SJSA1 (cell line): ENCODE measurements around the gene IGFBPL1. TPM values are rescaled to one million over a fixed set of nuclear protein-coding genes. Genes with fewer than 3 reads are reported as not detected.

Source experiments
- DNase-seq, 2 experiments: peaks; one replicate each; pipeline ENCODE4 v3.0.0-alpha.2; 2015 to 2020; ENCODE audit warnings: low spot score in 2 of 2, low read depth in 1 of 2
- H3K27ac ChIP-seq: fragments of 250-450 bp; sonication (Bioruptor Pico); 2 replicates; pipeline ENCODE4 v1.5.1; 2020; ENCODE audit warnings: mild to moderate bottlenecking, moderate library complexity
- H3K27me3 ChIP-seq: fragments of 250-450 bp; sonication (Bioruptor Pico); replicated peaks from 2 replicates; pipeline ENCODE4 v1.5.1; 2020; ENCODE audit warnings: mild to moderate bottlenecking, moderate library complexity
- H3K36me3 ChIP-seq: fragments of 250-450 bp; sonication (Bioruptor Pico); 2 replicates; pipeline ENCODE4 v1.5.1; 2020; ENCODE audit warnings: mild to moderate bottlenecking
- H3K4me1 ChIP-seq: fragments of 250-450 bp; sonication (Bioruptor Pico); replicated peaks from 2 replicates; pipeline ENCODE4 v1.6.1; 2021; ENCODE audit warnings: mild to moderate bottlenecking
- H3K4me3 ChIP-seq: fragments of 250-450 bp; sonication (Bioruptor Pico); 2 replicates; pipeline ENCODE4 v1.5.1; 2020; ENCODE audit warnings: mild to moderate bottlenecking
- H3K9me3 ChIP-seq: fragments of 250-450 bp; sonication (Bioruptor Pico); replicated peaks from 2 replicates; pipeline ENCODE4 v1.5.1; 2020; ENCODE audit warnings: mild to moderate bottlenecking
- total RNA-seq: library from RNA; depleted of rRNA; stranded (reverse); fragments of >200 nt; shearing (Covaris generic); gene quantifications from 2 replicates; pipeline ENCODE4 v1.2.3, GENCODE V29; 2014

Gene IGFBPL1
- total RNA-seq, 1 experiment from 2014 or later: 1.7 TPM

DNA sequence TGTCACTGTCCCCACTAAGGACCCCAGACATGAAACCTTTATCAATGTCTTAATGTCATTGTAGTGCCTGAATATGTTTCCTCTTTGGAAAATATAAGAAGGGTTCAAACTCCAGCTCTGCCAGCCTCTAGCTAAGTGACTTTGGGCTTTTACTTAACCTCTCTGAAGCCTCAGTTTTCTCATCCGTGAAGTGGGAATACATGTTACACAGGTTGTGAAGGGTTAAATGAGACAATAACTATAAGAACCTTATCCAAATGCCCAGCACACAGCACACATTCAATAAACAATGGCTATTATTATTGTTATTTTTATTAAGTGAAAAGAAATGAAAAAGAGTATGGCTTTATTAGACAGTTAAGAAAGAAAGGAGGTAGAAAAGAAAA, 15.7 kb upstream of the IGFBPL1 start:
- no peak overlapping the region for H3K4me3 ChIP-seq

DNA sequence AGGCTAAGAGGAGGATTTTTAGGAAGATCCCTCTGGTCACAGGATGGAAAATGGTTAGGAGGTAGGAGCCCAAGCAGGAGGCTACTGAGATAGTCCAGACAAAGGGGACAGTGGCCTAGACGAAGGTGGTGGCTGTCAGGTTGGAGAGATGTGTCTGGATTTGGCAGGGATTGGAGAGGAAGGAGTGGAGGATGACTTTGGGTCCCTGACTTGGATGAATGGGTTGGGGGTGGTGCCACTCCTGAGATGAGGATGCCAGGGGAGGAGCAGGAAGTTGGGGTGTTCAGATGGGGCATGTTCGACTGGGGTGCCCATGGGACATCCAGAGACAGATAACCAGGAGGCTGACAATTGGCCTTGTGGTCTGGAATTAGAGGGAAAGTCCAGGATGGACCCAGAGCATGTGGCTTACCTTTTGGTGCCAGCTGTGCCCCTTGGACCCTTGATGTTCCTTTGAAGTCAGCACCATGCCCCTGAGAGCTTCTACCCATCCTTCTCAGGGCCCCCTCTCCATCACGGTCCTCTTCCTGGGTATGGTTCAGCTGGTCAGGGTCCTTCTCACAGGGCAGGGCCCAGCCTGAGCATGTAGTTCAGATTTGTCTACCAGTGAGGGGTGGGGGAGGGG, 15.1 kb upstream of the IGFBPL1 start:
- H3K36me3 ChIP-seq: no peaks in the 10 kb centered on the region
- no peaks in the 10 kb centered on the region for H3K9me3 ChIP-seq
- no peak overlapping the region for H3K4me3 ChIP-seq
- no peaks in the 10 kb centered on the region for H3K27me3 ChIP-seq
- H3K27ac ChIP-seq: no peak overlapping the region
- DNase-seq: no peak
- H3K4me1 ChIP-seq: peaks cover 21% of the 10 kb centered on the region

More for the DNA sequence above, 15.7 kb upstream of the IGFBPL1 start:
- peaks cover 21% of the 10 kb centered on the region for H3K4me1 ChIP-seq
- DNase-seq: no peak
- no peaks in the 10 kb centered on the region for H3K36me3 ChIP-seq
- H3K9me3 ChIP-seq: no peaks in the 10 kb centered on the region
- no peaks in the 10 kb centered on the region for H3K27me3 ChIP-seq
- H3K27ac ChIP-seq: no peak overlapping the region

DNA sequence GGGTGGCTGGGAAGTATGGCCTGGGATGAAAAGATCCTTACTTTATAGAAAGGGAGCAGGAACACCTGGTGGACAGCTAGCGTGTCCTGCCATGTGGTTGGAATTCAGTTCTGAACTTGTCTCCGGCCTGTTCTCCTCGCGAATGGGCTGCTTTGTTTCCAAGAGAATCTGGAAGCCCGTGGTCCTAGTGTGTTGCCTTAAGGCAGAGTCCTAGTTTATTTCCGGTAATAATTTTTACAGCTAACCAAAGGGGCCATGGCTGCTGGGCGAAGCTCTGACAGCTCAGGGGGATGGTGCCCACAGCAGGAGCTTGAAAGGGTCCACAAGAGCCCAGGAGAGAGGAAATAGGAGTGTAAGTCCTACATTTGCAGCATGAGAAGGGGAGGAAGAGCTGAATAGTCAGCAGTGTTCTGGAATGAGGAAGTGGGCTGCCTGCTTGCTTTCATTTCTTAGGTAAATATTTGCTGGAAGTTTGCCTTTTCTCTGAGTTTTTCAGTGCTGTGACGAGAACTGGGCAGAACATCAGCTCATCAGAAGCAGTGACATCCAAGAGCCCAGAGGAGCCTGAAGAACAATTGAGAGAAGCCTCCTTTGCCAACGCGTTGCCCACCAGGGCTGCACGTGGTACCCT, 13.1 kb upstream of the IGFBPL1 start:
- peaks cover 10% of the 10 kb centered on the region for H3K4me1 ChIP-seq
- H3K4me3 ChIP-seq: no peak overlapping the region
- DNase-seq: peak in 1 of 2 experiments; percentile 41
- H3K36me3 ChIP-seq: no peaks in the 10 kb centered on the region
- H3K9me3 ChIP-seq: no peaks in the 10 kb centered on the region
- peak overlapping the region; percentile 58; the same call in 1 of the 2 replicates for H3K27ac ChIP-seq
- no peaks in the 10 kb centered on the region for H3K27me3 ChIP-seq

DNA sequence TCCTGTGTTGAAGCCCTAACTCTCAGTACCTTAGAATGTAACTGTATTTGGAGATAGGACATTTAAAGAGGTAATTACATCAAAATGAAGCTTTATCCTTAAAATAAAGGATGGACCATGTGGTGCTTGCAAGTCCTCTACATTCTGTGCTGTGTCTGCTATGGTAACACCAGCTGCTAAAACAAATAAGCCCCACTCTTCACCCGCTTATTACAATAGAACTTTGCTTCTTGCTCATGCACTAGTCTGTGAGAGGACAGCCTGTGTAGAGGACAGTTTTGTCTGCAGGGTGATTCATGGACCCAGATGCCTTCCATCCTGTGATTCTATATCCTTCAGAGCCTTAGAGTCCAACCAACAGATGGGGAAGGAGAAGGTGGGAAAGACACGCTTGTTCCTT, 12.5 kb upstream of the IGFBPL1 start:
- DNase-seq: no peak
- no peak overlapping the region for H3K27ac ChIP-seq
- no peaks in the 10 kb centered on the region for H3K36me3 ChIP-seq
- no peaks in the 10 kb centered on the region for H3K9me3 ChIP-seq
- H3K4me3 ChIP-seq: no peak overlapping the region
- H3K27me3 ChIP-seq: no peaks in the 10 kb centered on the region
- peaks cover 10% of the 10 kb centered on the region for H3K4me1 ChIP-seq

DNA sequence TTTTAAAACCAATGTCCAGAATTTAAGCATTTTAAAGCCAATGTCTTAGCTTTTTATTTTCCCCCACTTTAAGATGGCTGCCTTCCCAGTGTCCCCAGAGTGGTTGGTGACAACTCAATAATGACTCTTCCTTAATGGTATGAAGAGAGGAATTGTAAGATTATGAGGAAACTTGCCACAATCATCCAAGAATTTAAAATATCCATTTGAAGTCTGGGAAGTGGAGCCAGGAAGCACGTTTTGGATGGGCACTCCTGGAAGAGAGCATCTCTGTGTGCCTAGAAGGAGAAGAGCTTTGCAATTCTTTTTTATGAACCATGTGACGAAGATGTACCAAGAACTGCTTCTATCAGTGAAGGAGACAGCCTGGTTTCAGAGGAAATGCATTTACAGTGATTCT, 11.3 kb upstream of the IGFBPL1 start:
- Histone ChIP-seq H3K4me3 (no peak overlapping the region), H3K9me3 (no peaks in the 10 kb centered on the region), H3K36me3 (no peaks in the 10 kb centered on the region), H3K27me3 (no peaks in the 10 kb centered on the region), H3K4me1 (peaks cover 10% of the 10 kb centered on the region), H3K27ac (no peak overlapping the region)
- DNase-seq: peak in 1 of 2 experiments; percentile 13

DNA sequence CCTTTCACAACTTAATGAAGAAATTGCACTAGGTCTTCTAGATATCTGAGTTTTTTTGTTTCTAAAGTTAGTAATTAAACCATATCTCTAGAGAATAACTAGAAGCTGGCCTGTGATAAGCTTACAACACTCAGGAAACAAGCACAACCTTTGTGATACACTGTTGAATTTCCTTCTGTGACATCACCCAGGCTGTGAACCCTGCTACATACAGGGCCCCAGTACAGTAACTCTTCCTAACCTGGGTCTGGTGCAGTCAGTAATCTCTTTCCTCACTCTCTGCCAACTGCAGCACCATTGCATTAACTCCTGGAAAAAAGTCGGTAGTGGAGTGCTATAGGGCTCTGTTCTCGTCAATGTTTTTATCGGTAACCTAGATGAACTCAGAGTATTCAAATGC, 10.6 kb upstream of the IGFBPL1 start:
- no peak for DNase-seq
- Histone ChIP-seq H3K4me3 (no peak overlapping the region), H3K36me3 (no peaks in the 10 kb centered on the region)

DNA sequence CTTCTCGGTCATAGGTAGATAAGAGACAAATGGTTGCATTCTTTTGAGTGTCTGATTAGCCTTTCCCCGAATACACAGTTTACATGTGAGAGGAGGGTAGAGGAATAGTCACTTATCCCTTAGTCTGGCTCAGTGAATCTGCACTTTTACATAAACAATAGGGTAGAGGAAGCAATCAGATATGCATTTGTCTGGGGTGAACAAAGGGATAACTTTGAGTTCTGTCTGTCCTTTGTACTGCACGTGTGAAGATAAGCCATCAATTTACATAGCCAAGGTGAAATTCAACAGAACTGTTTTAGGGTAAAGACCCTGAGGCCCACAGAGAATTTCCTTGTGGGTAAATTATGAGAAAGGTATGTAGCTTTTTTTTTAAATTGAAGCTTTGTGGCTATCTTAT, 10.1 kb upstream of the IGFBPL1 start:
- Histone ChIP-seq H3K4me3 (no peak overlapping the region), H3K27me3 (no peaks in the 10 kb centered on the region), H3K4me1 (peaks cover 10% of the 10 kb centered on the region), H3K9me3 (no peaks in the 10 kb centered on the region), H3K27ac (no peak overlapping the region), H3K36me3 (no peaks in the 10 kb centered on the region)
- no peak for DNase-seq

More for the DNA sequence above, 10.6 kb upstream of the IGFBPL1 start:
- Histone ChIP-seq H3K9me3 (no peaks in the 10 kb centered on the region), H3K4me1 (peaks cover 10% of the 10 kb centered on the region), H3K27ac (no peak overlapping the region), H3K27me3 (no peaks in the 10 kb centered on the region)

DNA sequence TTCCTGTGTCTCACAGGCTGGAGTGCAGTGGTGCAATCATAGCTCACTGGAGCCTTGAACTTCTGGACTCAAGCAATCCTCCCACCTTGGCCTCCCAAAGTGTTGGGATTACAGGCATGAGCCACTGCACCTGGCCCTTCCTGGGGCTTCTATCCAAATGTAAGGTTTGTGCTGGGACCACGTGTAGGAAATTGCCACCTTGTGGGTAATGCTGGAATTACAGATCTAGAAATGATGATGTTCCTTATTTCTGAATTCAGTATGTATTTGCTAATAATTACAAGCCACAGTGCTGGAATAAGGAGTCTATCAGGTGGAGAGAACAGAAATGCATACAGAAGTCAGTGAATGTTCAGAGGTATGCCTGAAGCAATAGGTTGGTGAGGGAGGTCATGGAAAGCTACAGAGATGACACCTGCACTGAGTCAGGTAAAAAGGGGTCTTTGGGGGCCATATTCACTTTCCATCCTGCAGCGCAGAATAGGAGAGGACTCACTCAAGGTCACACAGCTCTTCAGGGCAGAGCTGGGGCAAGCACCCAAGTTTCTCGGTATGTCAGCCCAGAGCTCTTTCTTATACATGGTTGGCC, 8.8 kb upstream of the IGFBPL1 start:
- H3K4me3 ChIP-seq: no peak overlapping the region
- no peaks in the 10 kb centered on the region for H3K9me3 ChIP-seq
- DNase-seq: no peak
- H3K27ac ChIP-seq: no peak overlapping the region
- H3K4me1 ChIP-seq: peaks cover 10% of the 10 kb centered on the region
- no peaks in the 10 kb centered on the region for H3K36me3 ChIP-seq
- H3K27me3 ChIP-seq: no peaks in the 10 kb centered on the region

DNA sequence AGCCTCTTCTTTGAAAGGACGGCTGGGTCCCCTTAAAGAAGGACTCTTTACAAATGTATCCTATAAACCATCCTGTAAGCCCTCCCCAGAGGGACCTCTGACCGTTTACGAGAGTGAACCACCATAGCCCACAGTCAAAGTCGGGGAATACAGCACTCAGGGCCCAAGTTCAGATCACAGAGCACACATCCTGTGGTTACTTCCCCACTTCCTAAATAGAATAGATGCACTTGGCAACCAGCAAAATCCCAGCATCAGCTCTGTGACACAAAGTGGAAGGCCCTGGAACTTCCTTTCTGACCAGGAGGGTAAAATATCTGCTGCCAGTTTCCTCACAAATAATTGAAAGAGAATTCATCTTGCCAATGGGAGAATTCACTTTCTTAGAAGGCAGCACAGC, 6.9 kb upstream of the IGFBPL1 start:
- no peak for DNase-seq
- Histone ChIP-seq H3K27me3 (no peaks in the 10 kb centered on the region), H3K27ac (no peak overlapping the region), H3K4me1 (no peaks in the 10 kb centered on the region; the same call in 1 of the 2 replicates), H3K9me3 (no peaks in the 10 kb centered on the region), H3K36me3 (no peaks in the 10 kb centered on the region), H3K4me3 (no peak overlapping the region)

DNA sequence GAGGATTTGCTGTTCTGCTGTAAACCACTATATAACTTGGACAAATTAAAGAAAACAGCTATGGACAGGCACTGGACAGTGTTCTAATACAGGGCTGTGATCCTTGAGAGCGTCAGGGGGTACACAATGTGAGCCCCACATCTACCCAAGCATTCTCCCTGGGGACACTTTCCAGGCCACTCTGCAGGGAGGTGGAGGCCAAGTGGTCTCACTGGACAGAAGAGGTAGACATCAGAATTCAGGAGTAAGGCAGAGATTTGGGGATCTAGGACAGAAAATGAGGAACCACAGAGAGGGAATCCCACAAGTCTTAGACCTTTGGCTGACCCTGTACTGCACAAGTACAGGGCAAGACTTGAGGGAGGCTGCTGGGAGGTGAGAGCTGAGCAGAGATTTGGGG, 3.8 kb upstream of the IGFBPL1 start:
- Histone ChIP-seq H3K27ac (no peak overlapping the region), H3K27me3 (peaks cover 14% of the 10 kb centered on the region), H3K4me3 (no peak overlapping the region), H3K4me1 (peaks cover 8% of the 10 kb centered on the region), H3K36me3 (no peaks in the 10 kb centered on the region), H3K9me3 (no peaks in the 10 kb centered on the region)
- DNase-seq: no peak

DNA sequence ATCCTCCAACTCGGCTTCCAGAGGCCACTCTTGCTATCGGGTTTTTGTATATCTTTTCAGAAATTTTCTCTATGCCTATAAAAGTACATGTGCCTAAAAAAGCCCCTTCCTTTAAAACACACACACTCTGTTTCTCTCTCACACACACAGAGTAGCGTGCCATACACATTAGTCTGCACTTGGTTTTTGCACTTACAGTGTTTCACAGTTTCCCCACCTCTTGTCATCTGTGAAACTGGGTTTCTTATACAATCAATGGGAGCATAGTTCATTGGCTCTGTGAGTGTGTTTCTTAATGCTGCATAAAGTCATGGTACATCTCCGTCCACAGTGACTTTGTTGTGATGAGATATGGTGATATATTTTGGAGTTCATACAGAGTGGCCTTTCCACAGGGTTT, 664 bp upstream of the IGFBPL1 start:
- Histone ChIP-seq H3K9me3 (no peaks in the 10 kb centered on the region), H3K4me3 (no peak overlapping the region), H3K4me1 (peaks cover 8% of the 10 kb centered on the region), H3K27ac (no peak overlapping the region), H3K36me3 (no peaks in the 10 kb centered on the region), H3K27me3 (peaks cover 14% of the 10 kb centered on the region)
- DNase-seq: no peak

DNA sequence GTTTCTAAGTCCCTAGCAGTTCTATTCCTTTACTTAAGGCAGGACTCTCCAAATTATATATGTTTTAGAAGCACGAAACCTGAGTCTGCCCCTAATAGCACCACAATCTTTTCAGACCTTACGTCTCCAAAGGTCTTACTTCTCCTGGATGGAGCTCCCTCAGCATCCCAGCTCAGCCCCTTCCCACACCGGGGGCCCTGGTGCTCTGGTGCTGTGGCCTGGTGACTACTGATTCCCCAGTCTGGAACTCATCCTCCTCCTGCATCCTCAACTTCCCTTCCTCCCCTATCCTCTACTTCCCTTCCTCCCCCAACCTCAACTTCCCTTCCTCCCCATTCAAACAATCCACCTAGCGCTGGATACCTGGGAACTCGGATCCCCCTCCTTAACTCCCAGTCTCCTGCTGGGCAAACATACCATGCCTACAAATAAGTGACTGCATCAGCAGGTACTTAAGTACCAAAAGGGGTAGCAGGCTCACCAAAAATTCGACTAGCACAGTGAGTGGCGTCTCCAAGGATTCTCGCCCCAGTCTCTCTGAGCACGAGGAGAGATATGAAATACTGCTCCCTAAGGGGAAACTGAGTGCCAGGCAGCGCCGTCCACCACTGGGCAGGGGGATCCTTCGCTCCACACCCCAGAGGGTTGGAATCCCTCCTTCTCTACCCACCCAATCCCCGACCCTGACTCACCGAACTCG, 831 bp downstream of the IGFBPL1 start:
- Histone ChIP-seq H3K4me3 (no peak overlapping the region), H3K27me3 (peaks cover 14% of the 10 kb centered on the region), H3K9me3 (no peaks in the 10 kb centered on the region), H3K4me1 (peaks cover 8% of the 10 kb centered on the region), H3K27ac (no peak overlapping the region), H3K36me3 (no peaks in the 10 kb centered on the region)
- DNase-seq: no peak

DNA sequence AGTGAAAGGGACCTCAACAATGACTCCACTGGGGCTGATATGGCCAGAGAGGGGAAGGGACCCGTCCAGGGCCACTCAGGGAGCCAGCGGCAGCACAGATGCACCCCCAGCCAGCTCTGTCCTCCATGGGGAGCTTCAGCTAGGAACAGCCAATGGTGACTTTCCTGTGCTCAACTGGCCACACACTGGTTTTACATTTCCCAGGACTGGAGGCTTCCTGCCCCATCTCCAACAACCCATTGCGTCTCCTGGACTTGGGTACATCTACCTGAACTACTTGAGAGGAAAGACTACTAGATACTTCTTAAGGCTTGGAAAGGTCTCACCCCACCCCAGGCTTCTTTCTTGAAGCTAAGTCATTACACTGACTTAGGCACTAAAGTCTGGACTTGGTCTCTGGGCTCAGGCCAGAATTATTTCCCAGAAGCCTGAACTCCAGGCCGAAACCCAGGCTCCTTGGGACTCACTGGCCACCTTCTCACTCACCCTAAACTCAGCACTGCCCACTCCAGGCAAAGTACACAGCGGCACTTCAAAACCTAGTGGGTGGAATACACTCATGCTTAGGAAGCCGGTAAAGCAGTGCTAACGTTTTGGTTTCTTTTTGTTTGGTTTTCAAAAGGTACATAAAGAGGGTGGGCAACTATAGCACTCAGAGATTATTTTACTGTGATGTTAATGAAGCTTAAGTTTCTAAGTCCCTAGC, 1.5 kb downstream of the IGFBPL1 start:
- Histone ChIP-seq H3K4me1 (peaks cover 8% of the 10 kb centered on the region), H3K36me3 (no peaks in the 10 kb centered on the region), H3K9me3 (no peaks in the 10 kb centered on the region), H3K27ac (no peak overlapping the region), H3K4me3 (no peak overlapping the region), H3K27me3 (peaks cover 14% of the 10 kb centered on the region)
- DNase-seq: no peak
